Keratinocyte (primary cell): ENCODE measurements around the gene STN1. TPM values are rescaled to one million over a fixed set of nuclear protein-coding genes. Genes with fewer than 3 reads are reported as not detected.

Experiments
- DNase-seq: peaks from one replicate; pipeline ENCODE4 v3.0.0-alpha.2; 2011; ENCODE audit warnings: low read depth, missing footprints, low spot score
- FAIRE-seq: peaks from 2 replicates; lab custom pipeline; 2011; peaks lifted over from hg19 to GRCh38; lab: Jason Lieb, UNC
- H2AFZ ChIP-seq: 2 replicates; pipeline ENCODE4 v1.6.0; 2012; ENCODE audit warnings: low read length, control low read depth, inconsistent platforms; ENCODE audit not compliant: control insufficient read depth
- H3K27ac ChIP-seq: 2 replicates; pipeline ENCODE4 v1.5.1; 2011; ENCODE audit warnings: low read length; ENCODE audit not compliant: control insufficient read depth, insufficient read depth
- H3K27me3 ChIP-seq: 3 replicates; pipeline ENCODE4 v1.6.0; 2011; ENCODE audit warnings: low read length; ENCODE audit not compliant: control insufficient read depth, insufficient read depth; ENCODE audit errors: extremely low read depth
- H3K36me3 ChIP-seq, 2 experiments: 2 replicates in 1 of 2; 3 replicates in 1 of 2; pipeline ENCODE4 v1.5.1; 2011; ENCODE audit warnings: low read length in 2 of 2, mild to moderate bottlenecking in 1 of 2; ENCODE audit not compliant: control insufficient read depth in 2 of 2, insufficient read depth in 2 of 2; ENCODE audit errors: extremely low read depth in 1 of 2
- H3K4me1 ChIP-seq: 3 replicates; pipeline ENCODE4 v1.5.1; 2011; ENCODE audit warnings: low read length; ENCODE audit not compliant: control insufficient read depth, insufficient read depth; ENCODE audit errors: extremely low read depth
- H3K4me2 ChIP-seq: 3 replicates; pipeline ENCODE4 v1.6.0; 2011; ENCODE audit warnings: low read depth, low read length; ENCODE audit not compliant: control insufficient read depth, insufficient read depth; ENCODE audit errors: extremely low read depth
- H3K4me3 ChIP-seq, 3 experiments: fragments of 200-600 bp in 1 of 3; sonication (generic) in 1 of 3; 2 replicates in 2 of 3; 3 replicates in 1 of 3; pipeline ENCODE4 v1.5.1; 2011 to 2016; ENCODE audit warnings: low read length in 3 of 3, mild to moderate bottlenecking in 3 of 3, control low read depth in 2 of 3, inconsistent platforms in 1 of 3, low read depth in 1 of 3, mixed read lengths in 1 of 3, mixed run types in 1 of 3, moderate library complexity in 1 of 3; ENCODE audit not compliant: control insufficient read depth in 2 of 3, insufficient read depth in 2 of 3; ENCODE audit errors: extremely low read depth in 1 of 3
- H3K79me2 ChIP-seq: 2 replicates; pipeline ENCODE4 v1.6.0; 2012; ENCODE audit warnings: low read length; ENCODE audit not compliant: control insufficient read depth, insufficient read depth
- H3K9ac ChIP-seq: 3 replicates; pipeline ENCODE4 v1.6.0; 2011; ENCODE audit warnings: low read length; ENCODE audit not compliant: control insufficient read depth, insufficient read depth; ENCODE audit errors: extremely low read depth
- H3K9me1 ChIP-seq: 3 replicates; pipeline ENCODE4 v1.6.0; 2011; ENCODE audit warnings: low read length; ENCODE audit not compliant: control insufficient read depth, insufficient read depth; ENCODE audit errors: extremely low read depth
- H3K9me3 ChIP-seq: 2 replicates; pipeline ENCODE4 v1.5.1; 2012; ENCODE audit warnings: low read depth, low read length; ENCODE audit not compliant: control insufficient read depth
- H4K20me1 ChIP-seq: 3 replicates; pipeline ENCODE4 v1.6.0; 2011; ENCODE audit warnings: low read length; ENCODE audit not compliant: control insufficient read depth, insufficient read depth; ENCODE audit errors: extremely low read depth
- EZH2 ChIP-seq: IDR thresholded peaks from one replicate; pipeline ENCODE4 v1.6.1; 2012; ENCODE audit warnings: inconsistent platforms, mild to moderate bottlenecking, low read length, moderate library complexity
- dilution Hi-C: fragments of 300-500 bp; cut with MboI; formaldehyde crosslinking; loops from one replicate; pipeline ENCODE4 v1.7.0; 2020; ENCODE audit warnings: low sequenced_read_pairs; ENCODE audit not compliant: extremely low pct_ligation_motif_present
- polyA plus RNA-seq, 5 experiments: library from polyadenylated mRNA; depleted of rRNA in 3 of 5; stranded (reverse) in 3 of 5; stranded (forward) in 1 of 5; unstranded in 1 of 5; fragments of >200 nt; gene quantifications; 1 replicate in 1 of 5; 2 replicates in 3 of 5; 3 replicates in 1 of 5; pipeline versions ENCODE4 v1.2.1 to v1.2.3, GENCODE V29; 2011 to 2012; ENCODE audit warnings: missing spikeins in 2 of 5, low read depth in 1 of 5, low replicate concordance in 1 of 5
- TF ChIP-seq, protein P1 (sequence below), 3 experiments: IDR thresholded peaks in 1 of 3; conservative IDR thresholded peaks in 1 of 3; optimal IDR thresholded peaks in 1 of 3; 2 replicates in 2 of 3; 3 replicates in 1 of 3; pipeline versions ENCODE3 to v1.5.1; 2011; ENCODE audit warnings: low read length in 3 of 3, mild to moderate bottlenecking in 3 of 3, moderate library complexity in 2 of 3, control low read depth in 1 of 3, inconsistent platforms in 1 of 3; ENCODE audit not compliant: insufficient read depth in 2 of 3; ENCODE audit errors: extremely low read depth in 1 of 3

STN1 gene
- polyA plus RNA-seq, 1 donor (not counting 4 experiments of a cell fraction or from before 2014, with no cell fraction given): 29.0 TPM

GRCh38 chr10:103951942-103952341 is 34.0 kb upstream of the STN1 start:
- no peak for TF ChIP-seq EZH2
- TF ChIP-seq, protein P1, sequence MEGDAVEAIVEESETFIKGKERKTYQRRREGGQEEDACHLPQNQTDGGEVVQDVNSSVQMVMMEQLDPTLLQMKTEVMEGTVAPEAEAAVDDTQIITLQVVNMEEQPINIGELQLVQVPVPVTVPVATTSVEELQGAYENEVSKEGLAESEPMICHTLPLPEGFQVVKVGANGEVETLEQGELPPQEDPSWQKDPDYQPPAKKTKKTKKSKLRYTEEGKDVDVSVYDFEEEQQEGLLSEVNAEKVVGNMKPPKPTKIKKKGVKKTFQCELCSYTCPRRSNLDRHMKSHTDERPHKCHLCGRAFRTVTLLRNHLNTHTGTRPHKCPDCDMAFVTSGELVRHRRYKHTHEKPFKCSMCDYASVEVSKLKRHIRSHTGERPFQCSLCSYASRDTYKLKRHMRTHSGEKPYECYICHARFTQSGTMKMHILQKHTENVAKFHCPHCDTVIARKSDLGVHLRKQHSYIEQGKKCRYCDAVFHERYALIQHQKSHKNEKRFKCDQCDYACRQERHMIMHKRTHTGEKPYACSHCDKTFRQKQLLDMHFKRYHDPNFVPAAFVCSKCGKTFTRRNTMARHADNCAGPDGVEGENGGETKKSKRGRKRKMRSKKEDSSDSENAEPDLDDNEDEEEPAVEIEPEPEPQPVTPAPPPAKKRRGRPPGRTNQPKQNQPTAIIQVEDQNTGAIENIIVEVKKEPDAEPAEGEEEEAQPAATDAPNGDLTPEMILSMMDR (optimal IDR thresholded peaks at IDR 0.05 in 1 of 3, IDR thresholded peaks at IDR 0.05 in 1 of 3, conservative IDR thresholded peaks at IDR 0.05 in 1 of 3; ENCODE audit: extremely low read depth in 1 of 3, insufficient read depth in 2 of 3, low read length in 3 of 3): no peak
- DNase-seq: no peak
- no peak overlapping the region for H3K4me3 ChIP-seq
- no peaks in the 10 kb centered on the region for H3K79me2 ChIP-seq
- no peaks in the 10 kb centered on the region for H4K20me1 ChIP-seq
- no peaks in the 10 kb centered on the region for H3K4me1 ChIP-seq
- H3K36me3 ChIP-seq: no peaks in the 10 kb centered on the region
- no peak overlapping the region for H3K27ac ChIP-seq
- FAIRE-seq: no peak
- H3K9me3 ChIP-seq: no peaks in the 10 kb centered on the region
- no peak overlapping the region for H2AFZ ChIP-seq
- dilution Hi-C loops: no loop called here
- no peak overlapping the region for H3K9ac ChIP-seq
- no peaks in the 10 kb centered on the region for H3K9me1 ChIP-seq
- H3K27me3 ChIP-seq: no peaks in the 10 kb centered on the region
- no peak overlapping the region for H3K4me2 ChIP-seq

DNA sequence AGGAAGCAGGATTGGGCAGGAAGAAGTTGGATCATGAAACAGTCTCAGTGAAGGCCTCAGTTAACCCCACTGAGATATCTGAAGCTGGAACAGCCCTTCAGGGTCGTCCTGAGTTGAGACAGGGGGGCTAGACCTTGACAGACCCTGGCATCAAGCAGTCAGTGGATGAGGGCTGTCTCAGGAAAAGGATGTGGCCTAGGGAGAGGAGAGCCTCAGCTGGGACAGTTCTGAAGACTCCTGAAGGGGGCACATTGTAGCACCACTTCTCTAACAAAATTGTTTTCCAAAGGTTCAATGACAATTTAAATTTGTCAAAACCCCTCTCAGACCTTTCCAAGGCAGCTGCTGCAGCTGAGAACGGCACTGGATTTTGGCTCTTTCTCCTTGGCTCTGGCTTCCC is 33.2 kb upstream of the STN1 start:
- no peak for TF ChIP-seq EZH2
- TF ChIP-seq, protein P1 (optimal IDR thresholded peaks at IDR 0.05 in 1 of 3, IDR thresholded peaks at IDR 0.05 in 1 of 3, conservative IDR thresholded peaks at IDR 0.05 in 1 of 3; ENCODE audit: extremely low read depth in 1 of 3, insufficient read depth in 2 of 3, low read length in 3 of 3): no peak
- Histone ChIP-seq H3K4me3 (no peak overlapping the region), H3K4me2 (no peak overlapping the region), H3K79me2 (no peaks in the 10 kb centered on the region), H3K9me3 (no peaks in the 10 kb centered on the region), H3K9ac (no peak overlapping the region), H3K27me3 (no peaks in the 10 kb centered on the region), H3K27ac (no peak overlapping the region), H2AFZ (no peak overlapping the region), H3K36me3 (no peaks in the 10 kb centered on the region), H4K20me1 (no peaks in the 10 kb centered on the region), H3K4me1 (no peaks in the 10 kb centered on the region), H3K9me1 (no peaks in the 10 kb centered on the region)
- dilution Hi-C loops: no loop called here
- no peak for FAIRE-seq
- no peak for DNase-seq
